Activated T-cell treated with anti-CD3 and anti-CD28 coated beads, Interleukin-2, amount 50 U/mL, for 1 hour (primary cell): ENCODE measurements around the gene PARD3.

Source experiments
- DNase-seq: peaks from one replicate; pipeline ENCODE4 v3.0.0-alpha.2; 2020

The PARD3 gene

GRCh38 chr10:34319197-34319846 lies 495.8 kb downstream of the PARD3 start:
- no peak for DNase-seq

GRCh38 chr10:34316154-34316553 lies 498.9 kb downstream of the PARD3 start:
- no peak for DNase-seq

- DNase-seq = no peak
Observed at GRCh38 chr10:34314457-34314856, 500.6 kb downstream of the PARD3 start.

GRCh38 chr10:34313888-34314287 lies 501.2 kb downstream of the PARD3 start:
- no peak for DNase-seq

GRCh38 chr10:34313353-34313752 lies 501.7 kb downstream of the PARD3 start:
- no peak for DNase-seq

- no peak for DNase-seq
Observed at GRCh38 chr10:34311679-34312078, 503.4 kb downstream of the PARD3 start.

- no peak for DNase-seq
Observed at GRCh38 chr10:34310234-34310633, 504.9 kb downstream of the PARD3 start.

- DNase-seq = no peak
Observed at GRCh38 chr10:34305189-34305588, 509.9 kb downstream of the PARD3 start.

- DNase-seq = no peak
Observed at GRCh38 chr10:34303022-34303421, 512.1 kb downstream of the PARD3 start.

- no peak for DNase-seq
Observed at GRCh38 chr10:34299105-34299611, 515.9 kb downstream of the PARD3 start.

- no peak for DNase-seq
Observed at GRCh38 chr10:34298346-34298818, 516.7 kb downstream of the PARD3 start.

- DNase-seq = no peak
Observed at GRCh38 chr10:34297541-34298345, 517.4 kb downstream of the PARD3 start.

- no peak for DNase-seq
Observed at GRCh38 chr10:34295142-34295548, 520.0 kb downstream of the PARD3 start.

GRCh38 chr10:34294137-34294536 lies 521.0 kb downstream of the PARD3 start:
- no peak for DNase-seq

GRCh38 chr10:34292675-34293074 lies 522.4 kb downstream of the PARD3 start:
- no peak for DNase-seq

- no peak for DNase-seq
Observed at GRCh38 chr10:34292194-34292565, 522.9 kb downstream of the PARD3 start.

GRCh38 chr10:34291466-34292193 lies 523.5 kb downstream of the PARD3 start:
- no peak for DNase-seq

- DNase-seq = no peak
Observed at GRCh38 chr10:34290412-34291081, 524.5 kb downstream of the PARD3 start.

GRCh38 chr10:34288634-34289033 lies 526.5 kb downstream of the PARD3 start:
- DNase-seq = no peak

GRCh38 chr10:34286136-34286739 lies 528.9 kb downstream of the PARD3 start:
- DNase-seq = no peak

GRCh38 chr10:34281661-34282582 lies 533.2 kb downstream of the PARD3 start:
- no peak for DNase-seq
